Adipocyte (in vitro differentiated cells): ENCODE data around the gene ERGIC1.

Source experiments
- DNase-seq: peaks from one replicate; pipeline ENCODE4 v3.0.0-alpha.2; 2015; ENCODE audit warnings: low read depth
- H3K27me3 ChIP-seq: replicated peaks from 2 replicates; pipeline ENCODE4 v1.7.0; 2013; ENCODE audit warnings: mild to moderate bottlenecking, low read length, moderate library complexity; ENCODE audit not compliant: control insufficient read depth, insufficient read depth
- H3K36me3 ChIP-seq: 2 replicates; pipeline ENCODE4 v1.7.0; 2013; ENCODE audit warnings: low read length, mild to moderate bottlenecking, moderate library complexity; ENCODE audit not compliant: control insufficient read depth, insufficient read depth, severe bottlenecking
- H3K4me1 ChIP-seq: 2 replicates; pipeline ENCODE4 v1.7.0; 2013; ENCODE audit warnings: mild to moderate bottlenecking, low read length, moderate library complexity; ENCODE audit not compliant: control insufficient read depth, insufficient read depth
- H3K4me3 ChIP-seq: 2 replicates; pipeline ENCODE4 v1.7.0; 2013; ENCODE audit warnings: mild to moderate bottlenecking, low read length, moderate library complexity
- H3K9ac ChIP-seq: 2 replicates; pipeline ENCODE4 v1.7.0; 2013; ENCODE audit warnings: mild to moderate bottlenecking, low read length, moderate library complexity
- H3K9me3 ChIP-seq: 2 replicates; pipeline ENCODE4 v1.7.0; 2013; ENCODE audit warnings: mild to moderate bottlenecking, low read length, moderate library complexity; ENCODE audit not compliant: control insufficient read depth

Gene ERGIC1

DNA sequence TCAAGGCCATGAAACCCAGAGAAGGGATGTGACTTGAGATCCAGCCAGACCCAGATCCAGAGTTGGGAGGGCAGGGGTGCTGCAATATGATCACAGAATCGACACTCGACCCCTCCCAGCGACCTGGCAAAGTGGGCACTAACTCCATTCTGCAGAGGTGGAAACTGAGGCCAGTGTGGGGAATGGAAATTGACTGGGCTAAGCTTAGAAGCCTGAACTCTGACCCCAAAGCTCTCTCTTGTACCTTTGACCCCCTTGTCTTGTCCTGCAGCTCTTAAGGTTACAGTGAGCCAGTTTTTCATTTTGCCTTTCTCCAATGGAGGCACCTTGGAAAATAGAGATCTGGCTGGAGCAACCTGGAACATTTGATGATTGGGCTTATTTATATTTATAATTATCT is 14.5 kb upstream of the ERGIC1 start:
- Histone ChIP-seq H3K9ac (no peak overlapping the region), H3K27me3 (no peaks in the 10 kb centered on the region), H3K36me3 (no peaks in the 10 kb centered on the region), H3K4me3 (no peak overlapping the region), H3K9me3 (no peaks in the 10 kb centered on the region), H3K4me1 (peaks cover 8% of the 10 kb centered on the region)
- DNase-seq, result no peak

DNA sequence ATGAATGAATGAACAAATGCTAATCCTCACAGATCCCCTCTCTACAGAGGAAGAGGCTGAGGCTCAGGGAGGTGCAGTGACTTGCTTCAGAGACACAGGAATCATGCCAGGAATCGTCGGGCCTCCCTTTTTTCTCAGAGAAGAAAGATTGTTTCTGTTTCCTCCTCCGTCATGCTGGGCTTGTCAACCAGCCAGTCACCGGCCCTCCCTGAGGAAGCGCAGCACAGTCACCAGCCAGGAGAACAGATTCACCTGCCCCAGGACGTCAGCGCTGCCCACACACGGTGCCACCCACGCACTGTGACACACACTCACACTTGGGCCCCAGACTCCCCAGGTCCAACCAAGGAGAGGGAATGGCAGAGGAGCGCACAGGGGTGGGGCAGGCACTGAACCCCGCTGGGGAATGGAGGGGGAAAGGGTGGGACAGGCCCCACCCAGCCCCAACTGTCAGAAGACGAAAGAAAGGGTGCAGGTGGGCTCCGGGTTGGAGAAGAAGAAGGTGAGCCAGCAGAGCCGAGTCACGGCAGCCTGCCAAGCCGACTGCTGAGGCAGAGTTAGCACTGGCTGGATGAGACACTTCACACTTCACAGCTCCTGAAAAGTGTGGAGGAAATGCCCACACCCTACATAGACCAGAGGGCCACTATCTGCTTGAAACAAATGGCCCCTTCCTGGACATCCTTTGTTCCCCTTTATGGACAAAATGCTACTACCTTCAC is 13.8 kb upstream of the ERGIC1 start:
- H3K27me3 ChIP-seq, result no peaks in the 10 kb centered on the region
- no peak overlapping the region for H3K9ac ChIP-seq
- no peaks in the 10 kb centered on the region for H3K36me3 ChIP-seq
- H3K9me3 ChIP-seq, result peaks cover 2% of the 10 kb centered on the region
- DNase-seq, result no peak
- no peak overlapping the region for H3K4me3 ChIP-seq
- H3K4me1 ChIP-seq, result peaks cover 8% of the 10 kb centered on the region

DNA sequence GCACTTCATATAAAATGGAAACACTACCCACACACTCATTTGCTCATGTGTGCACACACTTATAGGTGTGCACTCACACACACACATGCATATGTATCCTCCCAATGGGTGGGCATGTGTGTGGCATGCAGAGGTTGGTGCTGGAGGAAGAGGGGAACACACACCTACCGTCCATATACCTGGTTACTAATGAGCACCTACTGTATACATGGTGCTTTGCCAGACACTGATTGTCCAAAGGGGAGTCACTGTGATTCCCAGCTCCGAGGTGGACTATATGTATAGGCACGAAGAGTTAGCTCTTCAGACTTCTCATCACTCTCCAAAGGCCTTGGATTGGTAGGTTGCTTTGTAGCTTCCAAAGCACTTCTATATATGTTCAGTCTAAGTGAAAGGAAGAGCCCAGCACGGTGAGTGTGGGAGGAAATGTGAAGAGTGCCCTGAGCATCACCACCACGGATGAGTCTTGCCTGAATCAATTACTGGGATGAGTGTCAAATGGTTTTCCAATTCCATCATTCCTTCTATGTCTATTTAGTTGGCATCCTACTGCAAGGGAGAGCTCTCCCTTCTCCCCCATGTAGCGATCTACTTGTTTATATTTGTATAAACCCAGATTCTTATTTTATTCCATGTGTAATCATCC is 12.6 kb upstream of the ERGIC1 start:
- no peak for DNase-seq
- H3K9me3 ChIP-seq, result peaks cover 14% of the 10 kb centered on the region
- no peaks in the 10 kb centered on the region for H3K27me3 ChIP-seq
- no peak overlapping the region for H3K9ac ChIP-seq
- H3K36me3 ChIP-seq, result no peaks in the 10 kb centered on the region
- H3K4me1 ChIP-seq, result peaks cover 6% of the 10 kb centered on the region
- H3K4me3 ChIP-seq, result no peak overlapping the region

DNA sequence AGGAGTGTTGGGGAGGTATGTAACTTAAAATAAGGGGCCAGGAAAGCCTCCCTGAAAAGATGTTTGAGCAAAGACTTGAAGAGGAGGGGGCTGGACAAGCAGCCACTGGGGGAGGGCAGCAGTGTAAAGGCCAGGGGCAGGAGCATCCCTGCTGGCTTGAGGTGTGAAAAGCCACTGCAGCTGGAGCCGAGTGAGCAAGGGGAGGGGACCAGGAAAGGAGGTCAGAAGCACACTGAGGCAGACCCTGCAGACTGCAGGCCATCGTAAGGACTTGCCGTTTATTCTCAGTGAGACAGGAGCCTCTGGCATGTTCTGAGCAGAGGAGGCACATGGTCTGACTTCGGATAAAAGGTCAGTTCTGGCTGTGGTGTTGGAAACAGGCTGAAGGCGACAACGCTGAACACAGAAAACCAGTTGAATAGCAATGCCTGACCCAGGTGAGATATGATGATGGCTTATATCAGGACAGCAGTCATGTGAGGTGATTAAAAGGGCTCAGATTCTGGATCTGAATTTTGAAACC is 10.2 kb upstream of the ERGIC1 start:
- no peak for DNase-seq
- Histone ChIP-seq H3K4me3 (no peak overlapping the region), H3K4me1 (peaks cover 2% of the 10 kb centered on the region), H3K9me3 (peaks cover 21% of the 10 kb centered on the region), H3K27me3 (no peaks in the 10 kb centered on the region), H3K36me3 (no peaks in the 10 kb centered on the region), H3K9ac (no peak overlapping the region)

DNA sequence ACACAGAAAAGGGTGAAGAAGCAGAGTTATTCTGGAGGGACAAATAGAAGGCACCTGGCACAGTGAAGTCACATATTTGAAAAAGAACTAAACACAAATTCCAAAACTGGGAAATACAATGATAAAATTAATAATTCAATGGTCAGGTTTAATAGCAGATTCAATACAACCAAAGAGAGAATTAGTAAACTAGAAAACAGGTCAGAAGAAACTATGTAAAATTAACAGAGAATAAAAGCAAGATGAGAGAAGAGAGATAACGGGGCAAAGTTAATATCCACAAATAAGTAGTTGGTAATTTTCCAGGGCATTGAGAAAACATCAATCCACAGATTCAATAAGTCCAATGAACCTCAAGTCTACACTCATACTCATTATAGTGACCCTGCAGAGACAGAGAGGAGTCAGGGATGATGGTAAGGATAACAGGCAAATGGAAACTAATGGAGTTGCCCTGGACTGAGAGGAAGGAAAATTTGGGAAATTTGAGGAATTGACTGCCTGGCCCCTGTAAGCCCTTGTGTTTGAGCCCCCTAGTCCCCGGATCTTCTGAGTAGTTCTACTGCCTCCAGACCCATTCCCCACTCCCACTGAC is 8.3 kb upstream of the ERGIC1 start:
- Histone ChIP-seq H3K4me3 (no peak overlapping the region), H3K4me1 (peaks cover 10% of the 10 kb centered on the region), H3K9ac (no peak overlapping the region), H3K27me3 (no peaks in the 10 kb centered on the region), H3K36me3 (no peaks in the 10 kb centered on the region), H3K9me3 (peaks cover 21% of the 10 kb centered on the region)
- no peak for DNase-seq

DNA sequence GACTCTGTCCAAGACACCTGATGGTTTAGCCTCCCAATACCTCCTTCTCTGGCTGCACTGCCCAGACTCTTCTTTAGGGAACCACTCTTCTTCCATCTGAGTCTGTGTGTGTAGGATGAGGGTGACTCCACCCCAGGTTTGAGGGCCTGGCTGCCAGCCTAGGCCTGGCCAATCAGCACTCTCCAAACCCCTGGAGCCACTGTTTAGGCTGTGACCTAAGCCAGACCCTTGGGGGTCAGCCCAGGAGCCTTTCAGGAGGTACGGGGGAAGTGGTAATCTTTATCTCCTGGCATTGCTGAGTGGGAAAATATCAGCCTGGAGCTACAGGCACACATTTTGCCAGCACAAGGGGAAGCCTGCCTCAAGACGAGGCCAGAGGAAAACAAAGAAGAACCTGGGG is 6.2 kb upstream of the ERGIC1 start:
- Histone ChIP-seq H3K9ac (no peak overlapping the region), H3K27me3 (no peaks in the 10 kb centered on the region), H3K4me1 (peaks cover 23% of the 10 kb centered on the region), H3K9me3 (peaks cover 21% of the 10 kb centered on the region), H3K4me3 (no peak overlapping the region), H3K36me3 (no peaks in the 10 kb centered on the region)
- no peak for DNase-seq

DNA sequence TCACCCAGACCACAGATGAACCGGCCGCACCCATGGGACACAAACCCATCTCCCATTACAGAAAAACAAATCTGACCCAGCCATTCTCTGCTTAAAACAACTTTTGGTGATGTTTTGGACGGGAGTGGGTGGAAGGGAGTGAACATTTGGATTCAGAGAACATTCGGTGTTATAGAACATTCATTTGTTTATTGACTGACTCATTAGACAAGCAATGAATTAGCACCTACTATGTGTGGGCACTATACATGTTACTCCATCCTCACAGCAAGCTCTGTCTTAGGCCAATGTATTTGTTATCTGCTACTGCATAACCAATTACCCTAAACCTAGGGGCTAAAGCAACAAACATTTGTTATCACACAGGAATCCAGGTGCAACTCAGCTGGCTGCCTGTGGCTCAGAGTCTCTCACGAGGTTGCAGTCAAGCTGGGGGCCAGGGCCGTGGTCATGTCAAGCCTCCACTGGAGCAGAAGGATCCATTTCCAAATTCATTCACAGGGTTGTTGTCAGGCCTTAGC is 5.1 kb upstream of the ERGIC1 start:
- Histone ChIP-seq H3K27me3 (no peaks in the 10 kb centered on the region), H3K9ac (no peak overlapping the region), H3K9me3 (peaks cover 21% of the 10 kb centered on the region), H3K4me1 (peaks cover 30% of the 10 kb centered on the region), H3K4me3 (no peak overlapping the region), H3K36me3 (no peaks in the 10 kb centered on the region)
- no peak for DNase-seq

DNA sequence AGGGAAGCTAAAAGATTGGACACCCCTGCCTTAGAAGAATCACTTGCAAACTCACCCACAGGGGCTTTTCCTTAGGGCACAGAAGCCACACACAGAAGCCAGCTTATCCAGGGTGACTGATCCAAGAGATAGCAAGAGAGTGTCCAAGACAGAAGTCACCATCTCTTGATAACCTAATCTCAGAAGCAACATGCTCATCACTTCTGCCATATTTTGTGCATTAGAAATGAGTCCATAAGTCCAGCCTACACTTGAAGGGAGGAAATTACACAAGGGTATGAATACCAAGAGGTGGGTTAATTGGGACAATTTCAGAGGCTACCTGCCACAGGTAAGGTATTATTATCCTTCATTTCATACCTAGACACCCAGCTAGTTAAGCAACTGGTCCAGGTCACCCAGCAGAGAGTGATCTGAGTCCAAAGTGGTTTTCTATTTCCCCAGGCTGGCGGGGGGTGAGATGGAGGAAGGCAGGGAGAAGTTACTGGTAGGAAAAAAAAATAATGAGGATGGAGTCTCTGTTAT is 3.7 kb upstream of the ERGIC1 start:
- DNase-seq, result no peak
- Histone ChIP-seq H3K27me3 (no peaks in the 10 kb centered on the region), H3K4me3 (no peak overlapping the region), H3K9ac (no peak overlapping the region), H3K9me3 (peaks cover 18% of the 10 kb centered on the region), H3K36me3 (no peaks in the 10 kb centered on the region), H3K4me1 (peaks cover 32% of the 10 kb centered on the region)

DNA sequence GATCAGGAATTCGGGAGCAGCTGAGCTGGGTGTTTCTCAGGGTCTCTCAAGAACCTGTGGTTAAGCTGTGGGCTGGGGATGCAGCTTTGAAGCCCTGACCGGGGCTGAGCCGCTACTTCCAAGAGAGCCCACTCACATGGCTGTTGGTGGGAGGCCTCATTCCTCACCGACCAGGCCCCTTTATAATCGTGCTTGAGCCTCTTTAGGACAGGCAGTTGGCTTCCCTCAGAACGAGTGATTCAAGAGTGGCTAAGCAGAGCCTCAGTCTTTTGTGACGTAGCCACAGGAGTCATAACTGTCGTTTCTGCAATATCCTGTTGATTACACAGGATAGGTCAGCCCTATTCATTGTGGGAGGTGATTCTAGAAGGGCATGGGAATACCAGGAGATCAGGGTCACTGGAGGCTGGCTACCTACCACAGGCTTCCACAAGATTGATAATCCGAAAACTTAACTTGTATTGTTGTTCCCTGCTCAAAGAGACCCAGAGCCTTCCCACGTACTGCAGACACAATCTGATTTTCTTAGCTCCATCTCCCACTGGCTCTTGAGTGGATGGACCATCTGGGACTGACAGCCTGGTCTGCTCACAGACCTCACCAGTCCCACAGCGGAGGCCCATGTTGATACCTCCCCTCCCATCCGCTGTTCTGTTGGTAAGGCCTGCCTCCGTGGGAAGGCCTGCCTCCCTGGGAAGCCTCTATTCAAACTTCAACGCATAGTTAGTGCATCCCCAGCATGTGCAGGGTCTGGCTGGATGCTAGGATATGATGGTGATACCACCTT is 3.0 kb upstream of the ERGIC1 start:
- H3K4me1 ChIP-seq, result peaks cover 39% of the 10 kb centered on the region
- no peak for DNase-seq
- no peak overlapping the region for H3K9ac ChIP-seq
- no peaks in the 10 kb centered on the region for H3K36me3 ChIP-seq
- no peak overlapping the region for H3K4me3 ChIP-seq
- H3K27me3 ChIP-seq, result no peaks in the 10 kb centered on the region
- H3K9me3 ChIP-seq, result peaks cover 11% of the 10 kb centered on the region

DNA sequence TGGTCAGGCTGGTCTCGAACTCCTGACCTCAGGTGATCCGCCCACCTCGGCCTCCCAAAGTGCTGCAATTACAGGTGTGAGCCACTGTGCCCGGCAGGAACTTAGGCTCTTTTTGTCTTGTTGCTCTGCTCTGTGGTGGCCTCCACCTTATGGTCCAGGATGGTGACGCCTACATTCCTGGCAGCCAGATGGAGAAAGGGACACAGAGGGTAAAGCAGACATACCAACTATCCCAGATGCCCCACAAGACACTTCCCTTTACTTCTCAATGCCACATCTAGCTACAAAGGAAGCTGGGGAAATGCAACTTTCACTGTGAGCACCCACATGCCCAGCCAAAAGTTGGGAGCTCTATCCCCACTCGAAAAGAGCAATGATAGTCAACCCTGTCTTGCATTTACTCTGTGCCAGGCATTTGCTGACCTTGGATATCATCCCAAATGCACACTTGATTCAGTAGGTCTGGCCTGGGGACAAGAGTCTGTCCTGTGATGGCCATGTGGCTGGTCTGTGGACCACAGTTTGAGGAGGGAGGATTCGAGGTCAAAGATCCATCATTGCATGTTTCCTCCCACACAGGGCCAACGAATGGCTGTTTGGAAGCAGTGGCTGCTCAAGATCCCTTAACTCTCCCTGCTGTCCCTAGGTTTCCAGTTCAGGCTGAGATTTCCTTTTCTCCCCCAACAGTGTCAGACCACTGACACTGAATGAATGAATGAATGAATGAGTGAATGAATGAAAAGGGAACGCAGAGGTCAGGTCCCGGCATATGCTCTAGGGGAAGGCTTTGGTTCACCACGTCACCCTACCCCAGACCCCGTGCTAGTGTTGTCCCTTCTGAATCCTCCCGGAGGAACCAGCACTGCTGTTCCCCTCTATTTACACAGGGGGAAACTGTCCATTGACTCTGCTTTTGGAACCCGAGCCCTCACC is 1.4 kb upstream of the ERGIC1 start:
- Histone ChIP-seq H3K27me3 (no peaks in the 10 kb centered on the region), H3K4me1 (peaks cover 44% of the 10 kb centered on the region), H3K36me3 (peaks cover 7% of the 10 kb centered on the region), H3K9me3 (no peaks in the 10 kb centered on the region), H3K9ac (peak overlapping the region; percentile 90), H3K4me3 (peak overlapping the region; percentile 87)
- no peak for DNase-seq
